GM12801 (cell line): ENCODE measurements around the gene PLXNB2.

ENCODE experiments used
- TF ChIP-seq, protein P1 (sequence below): IDR thresholded peaks from one replicate; pipeline ENCODE4 v1.5.1; 2011; ENCODE audit warnings: control low read depth; ENCODE audit not compliant: insufficient read length; ENCODE audit errors: extremely low read depth

PLXNB2 gene

DNA sequence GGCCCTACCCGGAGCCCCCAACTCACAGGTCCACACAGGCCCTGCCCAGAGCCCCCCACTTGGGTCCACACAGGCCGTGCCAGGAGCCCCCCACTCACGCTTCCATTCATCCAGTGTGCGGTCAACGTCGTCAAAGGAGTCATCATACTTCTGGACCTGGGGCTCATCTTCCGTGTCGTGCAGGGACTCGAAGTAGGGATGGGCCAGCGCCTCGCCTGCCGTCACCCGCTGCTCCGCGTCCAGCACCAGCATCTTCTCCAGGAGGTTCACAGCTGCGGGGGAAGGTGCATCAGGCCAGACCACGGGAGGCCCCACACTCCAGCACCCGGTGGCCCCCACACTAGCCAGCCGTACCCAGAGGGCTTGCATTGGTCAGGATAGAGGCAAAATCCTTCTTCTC lies 52.3 kb downstream of the PLXNB2 start:
- TF ChIP-seq, protein P1, sequence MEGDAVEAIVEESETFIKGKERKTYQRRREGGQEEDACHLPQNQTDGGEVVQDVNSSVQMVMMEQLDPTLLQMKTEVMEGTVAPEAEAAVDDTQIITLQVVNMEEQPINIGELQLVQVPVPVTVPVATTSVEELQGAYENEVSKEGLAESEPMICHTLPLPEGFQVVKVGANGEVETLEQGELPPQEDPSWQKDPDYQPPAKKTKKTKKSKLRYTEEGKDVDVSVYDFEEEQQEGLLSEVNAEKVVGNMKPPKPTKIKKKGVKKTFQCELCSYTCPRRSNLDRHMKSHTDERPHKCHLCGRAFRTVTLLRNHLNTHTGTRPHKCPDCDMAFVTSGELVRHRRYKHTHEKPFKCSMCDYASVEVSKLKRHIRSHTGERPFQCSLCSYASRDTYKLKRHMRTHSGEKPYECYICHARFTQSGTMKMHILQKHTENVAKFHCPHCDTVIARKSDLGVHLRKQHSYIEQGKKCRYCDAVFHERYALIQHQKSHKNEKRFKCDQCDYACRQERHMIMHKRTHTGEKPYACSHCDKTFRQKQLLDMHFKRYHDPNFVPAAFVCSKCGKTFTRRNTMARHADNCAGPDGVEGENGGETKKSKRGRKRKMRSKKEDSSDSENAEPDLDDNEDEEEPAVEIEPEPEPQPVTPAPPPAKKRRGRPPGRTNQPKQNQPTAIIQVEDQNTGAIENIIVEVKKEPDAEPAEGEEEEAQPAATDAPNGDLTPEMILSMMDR: no peak

DNA sequence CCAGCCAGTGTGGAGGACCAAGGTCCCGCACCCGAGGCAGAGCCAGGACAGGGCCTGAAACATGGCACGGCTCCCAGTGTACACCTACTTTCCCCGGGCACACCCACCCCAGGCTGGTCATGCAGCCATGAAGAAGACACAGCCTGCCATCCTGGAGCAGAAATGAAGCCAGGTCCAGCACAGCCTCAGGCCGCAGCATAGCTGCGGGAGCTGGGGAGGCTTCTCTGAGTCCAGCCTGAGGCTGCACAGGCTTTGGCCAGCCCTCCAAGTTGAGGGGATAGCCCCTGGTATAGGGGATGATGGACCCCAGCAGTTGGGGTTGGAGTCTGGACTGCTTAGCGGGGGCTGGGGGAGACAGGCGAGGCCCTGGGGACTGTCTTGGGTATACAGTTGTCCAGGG lies 53.5 kb downstream of the PLXNB2 start:
- TF ChIP-seq, protein P1: no peak

DNA sequence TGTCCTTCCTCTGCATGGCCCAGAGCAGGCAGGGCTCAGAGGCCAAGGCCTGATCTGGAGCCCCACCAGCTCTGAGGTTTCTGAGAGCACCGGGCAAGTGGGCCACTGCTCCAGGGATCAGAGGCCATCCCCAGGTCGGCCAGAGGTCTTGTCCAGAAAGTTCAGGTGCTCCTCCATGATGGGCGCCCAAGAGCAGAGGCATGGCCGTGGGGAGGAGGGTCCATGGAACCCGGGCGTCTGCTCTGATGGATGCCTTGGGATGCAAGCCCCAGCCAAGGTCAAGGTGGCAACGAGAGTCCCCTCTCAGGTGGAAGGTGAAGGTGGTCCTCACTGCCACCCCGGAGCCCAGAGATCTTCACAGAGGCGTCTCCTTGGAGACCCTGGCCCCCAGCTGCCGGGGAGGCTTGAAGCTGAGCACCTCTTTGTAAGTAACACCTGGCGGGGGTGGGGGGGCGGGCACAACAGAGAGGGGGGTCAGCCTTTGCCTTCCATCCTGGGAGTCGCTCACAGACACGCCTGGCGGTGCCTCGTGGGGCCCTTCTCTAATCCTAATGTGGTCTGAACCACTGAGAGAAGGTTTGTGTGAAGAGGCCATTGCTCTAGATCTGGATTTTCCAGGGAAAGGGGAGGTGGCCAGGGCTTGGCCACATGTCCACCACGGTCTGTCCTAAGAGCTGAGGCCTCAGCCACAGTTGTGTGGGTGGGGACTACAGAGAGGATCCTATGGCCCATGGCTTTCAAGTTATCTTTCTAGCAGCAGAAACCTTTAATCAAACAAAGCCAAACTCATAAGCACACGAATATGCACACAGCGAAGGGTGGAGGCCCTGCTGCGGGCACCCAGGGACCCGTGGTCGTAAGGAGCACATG lies 54.2 kb downstream of the PLXNB2 start:
- TF ChIP-seq, protein P1: no peak

- TF ChIP-seq, protein P1: no peak
Measured at GRCh38 chr22:50252082-50253045, 55.1 kb downstream of the PLXNB2 start.

DNA sequence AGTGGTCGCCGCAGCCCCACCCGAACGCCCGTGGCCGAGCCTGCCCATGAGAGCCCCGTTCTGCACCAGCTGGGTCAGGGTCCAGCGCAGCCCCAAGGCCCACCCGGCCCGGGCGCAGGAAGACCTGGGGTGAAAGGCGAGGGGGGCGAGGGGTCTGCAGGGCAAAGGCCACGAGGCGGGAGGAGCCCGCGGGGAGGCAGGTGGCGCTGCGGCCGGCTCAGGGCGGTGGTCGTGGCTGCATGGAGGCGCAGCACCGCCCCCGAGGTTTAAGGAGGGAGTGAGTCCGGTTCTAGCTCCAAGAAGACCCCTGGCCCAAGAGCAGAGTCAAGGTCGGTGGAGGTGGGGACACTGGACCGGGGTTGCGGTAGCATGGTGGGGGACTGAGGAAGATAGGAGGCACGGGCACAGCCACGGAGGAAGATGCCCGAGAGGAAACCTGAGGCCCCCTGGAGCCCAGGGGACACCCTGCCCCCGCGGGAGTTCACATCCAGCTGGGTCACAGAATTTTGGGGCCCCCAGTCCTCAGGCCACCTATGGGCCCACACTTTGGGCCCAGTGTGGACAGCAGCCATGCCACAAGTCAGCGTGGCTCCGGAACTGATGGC lies 55.9 kb downstream of the PLXNB2 start:
- TF ChIP-seq, protein P1: no peak

GRCh38 chr22:50250555-50251476 lies 56.6 kb downstream of the PLXNB2 start, which contains the start of gene HDAC10:
Gene HDAC10 (minus strand): TSS chr22:50251265. CDS start chr22:50251032, 233 bp downstream.
- TF ChIP-seq, protein P1: no peak
